ENCODE data around the gene SLC29A4.

GRCh38 chr7:5343884-5344283 is 61.1 kb downstream of the SLC29A4 start:
- TF ChIP-seq CTCF (IDR thresholded peaks at IDR 0.05) = no peak
- no peak for TF ChIP-seq POLR2AphosphoS5 (IDR thresholded peaks at IDR 0.05; ENCODE audit: insufficient read depth in 1 of 2, low read depth in 1 of 2)
- no peak for TF ChIP-seq POLR2A (IDR thresholded peaks at IDR 0.05)
